GM21737 (cell line): ENCODE data around the gene ITGB5.

Source experiments
- ATAC-seq: cut with Tn5 transposase; IDR thresholded peaks from one replicate; pipeline ENCODE4 v1.9.1; 2021; ENCODE audit warnings: mild to moderate bottlenecking, moderate library complexity; ENCODE audit not compliant: unreplicated experiment

ITGB5 gene

DNA sequence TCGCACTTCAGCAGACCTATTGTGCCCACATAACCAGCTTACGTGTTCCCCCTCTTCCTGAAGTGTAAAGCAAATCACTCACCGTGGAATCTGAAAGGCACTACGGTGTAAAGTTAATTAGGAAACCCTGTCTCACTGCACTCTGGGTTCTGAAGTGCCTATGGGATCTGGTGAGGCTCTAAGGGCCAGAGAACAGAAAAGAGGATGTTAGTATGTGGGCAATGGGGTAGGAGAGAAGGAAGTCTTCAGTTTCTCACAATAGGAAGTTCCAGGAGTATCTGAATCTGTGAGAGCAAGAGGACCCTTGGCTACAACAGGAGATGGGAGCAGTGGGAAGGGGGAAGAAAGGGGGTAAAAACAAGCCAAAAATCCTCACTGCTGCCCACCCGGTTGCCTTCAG, 71.4 kb downstream of the ITGB5 start:
- no peak for ATAC-seq

DNA sequence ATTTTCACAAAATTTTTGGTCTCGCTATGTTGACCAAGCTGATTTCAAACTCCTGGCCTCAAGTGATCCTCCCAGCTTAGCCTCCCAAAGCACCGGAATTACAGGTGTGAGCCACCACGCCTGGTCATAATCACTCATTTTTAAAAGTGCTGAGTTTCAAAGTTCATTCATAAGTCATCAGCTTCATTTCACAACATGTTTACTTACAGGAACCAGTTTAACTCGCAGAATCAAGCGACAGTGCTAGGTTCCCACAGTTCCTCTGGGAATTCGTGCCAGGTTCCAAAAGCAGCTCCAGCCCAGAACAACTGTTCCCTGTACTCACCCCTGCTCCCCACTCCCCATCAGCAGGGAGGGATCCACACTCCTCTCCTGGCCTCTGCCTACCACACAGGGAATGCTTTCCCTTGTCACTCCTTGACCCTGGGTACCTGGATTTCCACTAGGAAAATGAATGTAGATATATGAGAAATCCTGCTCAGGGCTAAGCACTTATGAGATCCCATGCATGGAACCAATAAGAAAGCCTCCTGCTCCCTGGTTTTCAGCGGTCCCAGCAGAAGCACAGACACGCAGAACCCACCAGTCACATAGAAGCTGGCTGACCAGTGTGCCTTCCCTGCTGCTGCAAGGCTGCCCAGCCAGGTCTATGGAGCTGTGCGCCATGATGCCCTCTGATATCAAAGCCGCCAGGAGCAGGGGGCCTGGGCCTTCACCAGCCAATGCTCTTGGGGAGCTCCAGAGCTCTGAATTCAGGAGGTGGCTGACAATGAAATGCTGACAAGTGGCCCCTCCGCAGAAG, 72.3 kb downstream of the ITGB5 start:
- no peak for ATAC-seq

DNA sequence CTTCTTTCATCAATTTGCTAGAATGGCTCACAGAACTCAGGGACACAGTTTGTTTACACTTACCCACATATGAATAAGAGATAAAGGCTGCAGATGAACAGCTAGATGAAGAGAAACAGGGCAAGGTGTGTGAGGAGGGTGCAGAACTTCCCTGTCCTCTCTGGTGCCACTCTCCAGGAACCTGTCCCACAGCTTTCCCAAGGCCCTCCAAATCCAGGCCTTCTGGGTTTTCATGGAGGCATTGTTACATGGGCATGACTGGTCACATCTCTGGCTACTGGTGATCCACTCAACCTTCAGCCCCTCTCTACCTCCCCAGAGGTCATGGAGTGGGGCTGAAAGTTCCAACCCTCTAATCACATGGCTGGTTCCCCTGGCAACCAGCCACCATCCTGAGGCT, 73.6 kb downstream of the ITGB5 start:
- no peak for ATAC-seq

DNA sequence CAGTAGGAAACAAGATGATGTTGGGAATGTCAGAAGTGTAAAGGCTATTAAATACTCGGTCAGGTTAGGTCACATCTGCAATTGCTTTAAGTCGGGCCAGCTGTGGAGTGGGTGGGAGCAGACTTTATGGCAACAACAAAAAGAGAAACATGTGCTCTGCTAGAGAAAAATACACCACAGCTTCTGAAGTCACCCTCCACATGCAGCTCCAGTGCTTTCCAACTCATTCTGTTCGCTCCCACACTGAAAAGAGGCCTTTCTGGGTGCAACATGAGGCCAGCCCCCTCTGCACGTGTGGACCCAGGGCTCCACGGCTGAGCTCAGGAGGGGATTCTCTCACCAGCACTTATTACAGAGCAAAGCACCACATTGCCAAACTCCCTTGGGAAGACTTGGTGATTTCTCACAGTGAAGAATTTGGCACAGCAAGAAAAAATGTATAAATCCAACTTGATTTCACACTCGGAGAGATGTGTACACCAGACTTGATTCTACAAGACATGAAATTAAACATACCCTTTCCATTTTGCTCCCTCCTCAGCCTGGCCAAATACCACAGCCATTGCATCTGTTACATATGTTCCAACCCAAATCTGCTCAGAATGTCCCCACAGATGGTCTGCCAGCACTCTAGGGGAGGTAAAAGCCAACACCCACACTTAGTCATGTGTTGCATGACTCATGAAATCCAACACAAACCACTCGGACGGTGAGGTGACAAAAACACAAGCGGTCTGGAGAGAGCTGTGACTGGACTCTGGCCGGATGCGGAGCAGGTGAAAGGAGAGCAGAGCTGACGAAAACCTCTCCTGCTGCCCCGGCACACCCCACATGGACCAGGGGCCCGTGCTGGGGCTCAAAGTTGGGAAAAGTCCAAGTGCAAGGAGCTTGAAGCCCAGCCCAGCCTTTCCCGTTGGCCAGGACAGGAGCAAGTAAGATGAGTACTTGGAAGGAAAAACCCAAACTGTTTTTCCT, 74.6 kb downstream of the ITGB5 start:
- ATAC-seq, result no peak

DNA sequence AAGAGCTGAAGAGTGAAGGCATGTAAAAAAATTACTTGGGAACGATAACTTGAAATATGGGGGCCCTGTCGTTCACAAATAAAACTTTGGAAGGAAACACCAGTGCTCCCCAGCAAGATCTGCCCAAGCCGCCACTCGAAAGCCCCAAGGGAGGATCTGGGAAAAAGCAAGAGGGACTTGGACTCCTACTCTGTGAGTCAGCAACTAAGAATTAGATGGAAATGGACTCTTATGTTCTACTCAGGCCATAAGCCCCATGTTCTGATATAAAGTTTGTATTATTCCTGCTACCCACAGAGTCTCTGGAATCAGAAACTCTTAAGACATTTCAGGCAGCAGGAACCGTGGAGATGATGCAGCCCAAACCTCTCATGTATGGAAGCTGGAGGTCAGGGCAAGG, 75.7 kb downstream of the ITGB5 start:
- ATAC-seq, result no peak

DNA sequence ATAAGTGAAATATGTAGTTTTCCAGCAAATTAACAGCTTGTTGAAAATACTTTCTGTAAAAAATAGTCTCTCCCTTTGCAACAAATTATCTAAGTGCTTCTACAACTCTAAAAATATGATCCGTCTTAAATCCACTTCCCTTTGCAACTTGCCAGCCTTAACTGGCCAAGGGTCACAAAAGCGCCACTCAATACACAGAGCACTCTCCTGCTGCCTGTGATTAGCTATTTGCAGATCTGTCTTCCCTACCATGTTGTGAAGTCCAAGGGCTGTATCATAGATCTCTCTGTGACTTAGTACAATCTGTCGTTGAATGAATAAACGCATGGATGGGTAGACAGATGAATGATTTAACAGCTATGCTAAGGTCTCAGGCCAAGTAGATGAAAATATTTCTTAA, 76.2 kb downstream of the ITGB5 start:
- ATAC-seq, result no peak

DNA sequence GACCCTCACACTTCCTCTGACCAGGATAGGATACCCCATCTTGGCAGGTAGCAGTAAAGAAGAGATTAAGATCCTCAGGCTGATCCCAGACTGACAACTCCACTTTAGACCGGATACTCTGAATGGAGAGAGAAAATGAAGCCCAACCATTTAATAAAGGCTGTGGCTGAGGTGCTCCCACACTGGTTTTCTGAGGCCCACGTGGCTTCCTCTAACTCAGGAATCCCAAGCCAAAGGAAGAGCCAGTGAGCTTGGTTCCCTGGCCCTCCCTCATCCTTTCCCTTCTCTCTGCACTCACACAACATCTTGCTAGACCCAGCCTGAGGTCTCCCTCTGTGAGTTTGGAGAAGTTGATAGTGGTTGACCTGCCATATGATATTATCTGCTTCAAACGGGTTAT, 78.1 kb downstream of the ITGB5 start:
- ATAC-seq, result no peak

DNA sequence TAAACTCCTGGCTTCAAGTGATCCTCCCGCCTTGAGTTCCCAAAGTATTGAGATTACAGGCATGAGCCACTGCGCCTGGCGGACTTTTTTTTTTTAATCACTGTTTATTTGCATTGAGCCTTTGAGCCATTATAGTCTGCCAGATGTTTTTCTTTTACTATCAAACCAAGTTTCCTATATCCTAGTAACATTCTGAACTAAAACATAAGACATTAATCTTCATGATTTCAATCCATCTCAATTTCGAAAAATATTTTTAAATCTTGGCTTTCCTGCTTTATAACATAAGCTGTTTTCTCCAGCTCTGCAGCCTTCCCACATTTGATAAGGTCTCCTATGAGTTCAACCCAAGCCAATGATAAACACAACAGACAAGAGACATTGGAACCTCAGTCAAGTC, 81.5 kb downstream of the ITGB5 start:
- ATAC-seq, result no peak

DNA sequence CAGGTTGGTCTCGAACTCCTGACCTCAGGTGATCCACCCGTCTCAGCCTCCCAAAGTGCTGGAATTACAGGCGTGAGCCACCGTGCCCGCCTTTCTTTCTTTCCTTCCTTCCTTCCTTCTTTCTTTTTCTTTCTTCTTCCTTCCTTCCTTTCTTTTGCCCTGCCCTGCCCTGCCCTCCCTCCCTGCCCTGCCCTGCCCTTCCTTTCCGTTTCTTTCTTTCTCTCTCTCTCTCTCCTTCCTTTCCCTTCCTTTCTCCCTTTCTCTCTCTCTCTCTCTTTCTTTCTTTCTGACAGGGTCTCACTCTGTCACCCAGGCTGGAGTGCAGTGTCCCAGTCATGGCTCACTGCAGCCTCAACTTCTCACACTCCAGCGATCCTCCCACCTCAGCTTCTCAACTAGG, 82.3 kb downstream of the ITGB5 start:
- no peak for ATAC-seq

DNA sequence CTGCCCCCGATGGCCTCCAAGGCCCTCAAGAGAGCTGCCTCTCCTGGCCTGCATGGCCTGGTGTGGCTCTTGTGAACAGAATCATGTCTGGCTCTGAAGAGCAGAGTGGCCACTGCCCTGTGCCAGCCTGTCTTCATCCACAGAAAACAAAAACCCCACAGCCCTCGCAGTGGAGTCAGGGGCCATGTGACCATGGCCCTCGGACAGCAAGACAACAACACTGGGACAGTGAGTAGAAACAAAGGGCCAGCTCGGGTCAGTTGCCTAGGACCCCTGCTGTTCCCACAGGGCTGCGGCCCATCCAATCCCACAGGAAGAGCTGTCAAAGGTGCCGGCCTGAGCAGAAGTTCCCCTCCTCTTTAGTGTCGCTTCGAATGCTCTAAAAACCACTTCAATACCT, 84.5 kb downstream of the ITGB5 start:
- ATAC-seq, result no peak

DNA sequence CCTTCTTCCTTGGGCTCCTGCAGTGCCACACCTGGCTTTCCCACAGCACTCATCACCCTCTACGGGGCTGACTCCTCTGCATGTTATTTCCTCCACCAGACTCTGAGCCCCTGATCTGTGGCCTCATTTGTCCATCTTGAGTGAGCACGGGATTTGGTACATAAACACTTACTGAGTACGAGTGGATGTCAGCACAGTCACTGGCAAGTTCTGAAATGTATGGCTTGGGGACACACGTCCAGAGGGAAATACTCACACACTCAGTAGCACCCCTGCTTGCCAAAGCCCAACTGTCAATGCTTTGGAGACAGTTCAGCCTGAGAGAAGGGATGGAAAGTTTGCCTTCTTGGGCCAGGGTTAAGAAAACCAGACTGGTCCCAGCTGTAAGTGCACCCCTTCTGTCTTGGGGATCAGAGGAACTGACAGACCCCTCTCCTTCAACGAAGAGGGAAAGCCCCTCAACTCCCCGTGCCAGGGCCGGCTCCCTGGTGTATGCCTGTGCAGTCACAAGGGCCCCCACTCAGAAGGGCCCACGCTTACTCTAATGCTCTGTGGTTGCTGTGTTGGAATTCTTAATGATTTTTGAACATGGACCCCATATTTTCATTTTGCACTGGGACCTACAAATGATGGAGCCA, 85.0 kb downstream of the ITGB5 start:
- ATAC-seq, result no peak

DNA sequence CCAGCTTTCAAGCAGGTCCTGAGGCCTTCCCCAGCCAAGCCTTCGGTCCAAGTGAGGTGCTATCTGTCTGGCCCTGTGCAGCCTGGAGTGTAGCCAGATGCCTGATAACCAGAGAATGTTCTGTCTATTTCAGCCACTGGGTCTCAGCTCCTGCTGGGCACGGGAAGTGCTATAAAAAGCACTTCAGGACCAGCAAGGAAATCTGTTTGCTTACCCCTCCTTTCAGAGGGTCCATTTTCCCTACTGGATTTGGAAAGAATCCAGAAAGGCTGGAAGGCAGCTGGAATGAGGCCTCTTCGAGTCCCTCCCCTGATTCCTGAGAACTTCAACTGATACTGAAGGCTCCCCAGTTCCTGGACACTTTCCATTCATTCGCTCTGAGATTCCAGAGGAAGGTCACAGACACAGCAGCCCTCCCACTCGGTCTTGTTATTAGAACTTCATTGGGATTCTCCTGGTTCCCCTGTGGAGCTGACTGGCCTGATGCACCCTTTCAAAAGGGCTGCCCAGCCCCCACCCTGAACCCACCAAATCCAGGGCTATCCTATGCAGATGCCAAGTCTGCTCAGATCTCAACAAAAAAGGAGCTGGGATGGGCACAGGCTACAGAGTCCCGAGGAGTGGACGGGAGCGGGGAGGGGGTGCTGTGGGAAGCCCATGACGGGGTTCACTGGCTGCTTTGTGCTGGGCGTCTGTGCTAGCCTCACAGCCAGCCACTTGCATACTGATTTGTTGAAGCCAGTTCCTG, 86.5 kb downstream of the ITGB5 start:
- ATAC-seq, result no peak

DNA sequence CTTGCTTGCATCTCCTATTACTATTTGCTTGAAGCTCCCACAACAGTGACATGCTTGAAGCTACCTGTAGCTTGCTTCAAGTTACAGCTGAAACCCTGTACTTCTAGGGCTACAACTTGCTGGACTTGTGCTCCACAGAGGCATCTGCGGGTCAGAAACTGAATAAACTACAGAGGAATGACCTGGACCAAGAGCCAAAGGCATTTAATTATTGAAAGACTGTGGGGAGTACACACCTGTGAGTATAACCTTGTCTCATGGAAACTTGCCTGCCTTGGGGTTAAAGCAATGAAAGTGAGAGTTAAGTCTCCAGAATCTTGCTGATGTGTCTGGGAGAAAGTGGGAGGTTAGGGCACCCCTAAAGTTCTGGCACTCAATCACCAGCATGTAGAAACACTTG, 87.1 kb downstream of the ITGB5 start:
- ATAC-seq, result no peak

DNA sequence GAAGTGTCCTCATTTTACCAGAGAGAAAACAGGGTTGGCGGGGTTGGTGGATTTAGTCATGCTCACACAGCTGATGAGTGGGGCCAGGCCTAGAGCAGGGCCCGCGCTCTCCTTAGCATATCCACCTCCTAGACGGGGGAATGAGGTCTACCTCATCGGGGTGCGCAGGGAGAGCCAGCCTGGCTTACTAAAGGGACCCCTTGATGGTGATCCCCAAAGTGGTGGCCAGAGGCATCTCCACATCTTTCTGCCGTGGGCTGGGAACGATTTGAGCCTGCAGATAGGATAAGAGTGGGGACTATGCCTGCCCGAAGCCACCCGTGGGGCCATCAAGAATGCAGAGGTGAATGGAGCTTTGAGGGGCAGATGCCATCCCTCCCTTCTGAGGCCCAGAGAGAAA, 87.5 kb downstream of the ITGB5 start:
- no peak for ATAC-seq

DNA sequence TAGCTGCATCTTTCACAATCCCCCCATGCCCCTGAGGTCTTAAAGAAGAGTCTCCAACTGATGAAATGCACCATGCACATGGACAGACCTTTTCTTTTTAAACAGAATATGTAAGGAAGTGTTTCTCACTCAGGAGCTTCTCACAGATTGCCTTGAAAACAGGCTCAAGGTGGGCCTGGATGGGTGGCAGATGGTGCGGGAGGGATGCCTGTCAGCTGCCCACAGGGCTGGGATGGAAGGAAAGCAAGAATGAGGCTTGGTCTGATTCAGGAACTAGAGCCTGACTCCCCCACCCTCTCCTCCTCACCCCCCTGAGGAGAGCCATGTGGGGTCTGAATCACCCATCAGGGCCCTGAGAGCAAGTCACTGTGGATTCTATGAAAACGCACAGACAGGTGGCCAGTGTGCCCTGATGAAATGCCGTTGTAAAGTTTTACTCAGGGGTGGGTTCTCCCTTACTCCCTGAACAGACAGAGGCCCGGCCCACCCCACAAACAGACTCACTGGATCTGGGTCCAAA, 89.7 kb downstream of the ITGB5 start:
- no peak for ATAC-seq

DNA sequence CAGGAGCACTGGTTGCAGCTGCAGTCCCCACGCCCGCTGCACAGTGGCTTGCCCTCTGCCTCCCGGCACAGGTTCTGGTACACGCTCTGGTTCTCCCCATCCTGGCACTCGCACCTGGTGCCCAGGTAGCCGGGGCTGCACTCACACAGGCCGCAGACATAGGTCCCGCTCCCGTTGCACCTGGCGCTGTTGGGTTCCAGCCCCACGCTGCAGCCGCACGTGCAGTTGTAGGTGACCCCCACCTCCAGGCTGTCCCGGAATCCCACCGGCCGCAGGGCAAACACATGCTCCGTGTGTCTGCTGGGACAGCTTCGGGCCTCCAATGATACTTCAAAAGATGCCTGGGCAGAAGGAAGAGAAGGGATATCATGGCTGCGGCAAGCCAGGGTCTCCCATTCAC, 90.7 kb downstream of the ITGB5 start:
- ATAC-seq, result no peak

DNA sequence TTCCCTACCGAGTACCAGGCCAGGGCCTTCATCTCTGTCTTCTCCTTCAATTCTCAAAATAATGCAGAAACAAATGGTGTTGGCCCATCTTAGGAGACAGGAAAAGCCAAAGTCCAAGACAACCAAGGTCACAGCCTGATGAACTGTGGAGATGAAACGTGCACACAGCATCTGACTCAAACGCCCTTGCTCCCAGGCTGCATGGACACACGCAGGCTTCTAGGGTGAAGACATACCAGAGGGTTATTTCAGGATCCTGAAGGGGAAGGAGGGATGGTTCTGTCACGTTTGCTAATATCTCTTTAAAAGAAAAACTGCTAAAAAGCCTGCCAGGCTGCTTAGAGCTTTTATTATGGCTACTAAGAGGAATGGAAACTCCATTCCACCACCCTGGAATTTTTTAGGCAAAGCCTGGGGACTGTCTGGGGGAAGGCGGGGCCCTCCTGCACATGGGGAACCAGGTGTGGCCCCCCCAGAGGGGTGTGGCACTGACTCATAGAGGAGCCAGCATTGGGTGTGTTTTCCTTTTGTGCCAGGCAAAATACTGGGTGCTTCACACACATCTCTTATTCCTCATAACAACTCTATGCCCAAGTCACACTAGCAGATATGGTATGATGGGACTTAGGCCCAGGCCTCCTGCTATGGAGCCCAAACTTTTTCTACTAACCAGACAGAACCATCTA, 94.0 kb downstream of the ITGB5 start:
- no peak for ATAC-seq

DNA sequence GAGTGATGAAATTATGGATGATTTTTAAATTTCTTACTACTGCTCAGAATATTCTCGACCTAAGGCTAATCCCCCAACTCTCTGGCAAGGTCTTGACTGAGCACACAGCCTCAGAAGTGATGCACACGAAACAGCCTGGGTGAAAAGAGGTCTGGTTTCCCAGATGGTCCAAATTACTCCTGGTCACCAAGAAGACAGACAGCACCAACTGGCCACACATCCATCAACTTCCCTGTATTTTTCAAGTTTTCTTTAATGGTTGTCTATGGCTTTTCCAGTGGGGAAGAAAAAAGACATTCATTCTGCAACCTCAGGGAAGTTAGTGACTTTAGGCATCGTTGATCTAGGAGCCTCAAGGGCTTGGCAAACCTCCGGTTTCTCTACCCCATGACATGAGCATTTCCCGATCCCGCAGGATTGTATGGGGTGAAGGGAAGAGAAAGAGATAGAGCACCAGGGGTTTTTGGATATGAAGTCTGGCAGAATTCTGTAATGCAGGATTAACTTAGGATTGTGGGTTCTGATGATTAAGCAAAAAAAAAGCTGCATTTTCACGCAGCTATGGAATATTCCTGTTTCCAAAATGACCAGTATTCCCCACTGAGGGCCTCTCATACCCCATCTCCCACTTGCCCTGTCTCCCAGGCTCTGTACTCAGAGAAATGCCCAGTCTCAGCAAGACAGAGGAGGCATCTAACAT, 94.7 kb downstream of the ITGB5 start:
- ATAC-seq, result no peak

DNA sequence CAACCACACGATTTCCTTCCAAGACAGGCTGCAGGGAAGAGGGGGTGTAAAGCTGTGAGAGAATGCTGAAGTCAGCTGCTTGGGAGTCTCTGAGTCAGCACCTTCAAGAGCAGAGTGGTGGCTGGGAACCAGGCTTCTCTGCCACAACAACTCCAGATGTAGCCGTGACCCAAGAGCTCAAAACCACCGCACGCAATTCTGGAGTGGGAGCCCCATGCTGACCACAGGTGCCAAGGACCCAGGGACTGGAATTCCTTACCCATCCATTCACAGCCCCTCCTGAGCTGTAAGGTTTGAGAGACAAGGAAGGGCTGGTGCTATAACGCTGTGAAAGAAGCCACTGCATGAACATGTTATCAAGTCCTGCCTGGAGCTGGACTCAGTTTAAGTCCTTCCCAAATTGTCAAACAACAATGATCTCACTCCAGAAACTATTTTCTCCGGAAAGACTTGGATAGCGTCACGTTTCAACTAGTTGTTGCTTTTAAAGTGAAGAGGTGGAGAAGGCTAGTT, 95.5 kb downstream of the ITGB5 start:
- ATAC-seq, result no peak
